Activated CD8-positive, alpha-beta memory T cell treated with anti-CD3 and anti-CD28 coated beads for 4 hours (primary cell): Measurements from ENCODE around the gene UTP4.
"Not testable (repeated sequence)": the region's sequence is repeated elsewhere in the genome, so short reads cannot be mapped to it uniquely, and the experiment has no call there.

Experiments used
- DNase-seq, 2 donors: peaks; one replicate each; pipeline ENCODE4 v3.0.0-alpha.2; 2020; ENCODE audit warnings: low read depth in 2 of 2

The UTP4 gene

GRCh38 chr16:69131167-69131838, 1.1 kb upstream of the UTP4 start:
- no peak for DNase-seq

DNA sequence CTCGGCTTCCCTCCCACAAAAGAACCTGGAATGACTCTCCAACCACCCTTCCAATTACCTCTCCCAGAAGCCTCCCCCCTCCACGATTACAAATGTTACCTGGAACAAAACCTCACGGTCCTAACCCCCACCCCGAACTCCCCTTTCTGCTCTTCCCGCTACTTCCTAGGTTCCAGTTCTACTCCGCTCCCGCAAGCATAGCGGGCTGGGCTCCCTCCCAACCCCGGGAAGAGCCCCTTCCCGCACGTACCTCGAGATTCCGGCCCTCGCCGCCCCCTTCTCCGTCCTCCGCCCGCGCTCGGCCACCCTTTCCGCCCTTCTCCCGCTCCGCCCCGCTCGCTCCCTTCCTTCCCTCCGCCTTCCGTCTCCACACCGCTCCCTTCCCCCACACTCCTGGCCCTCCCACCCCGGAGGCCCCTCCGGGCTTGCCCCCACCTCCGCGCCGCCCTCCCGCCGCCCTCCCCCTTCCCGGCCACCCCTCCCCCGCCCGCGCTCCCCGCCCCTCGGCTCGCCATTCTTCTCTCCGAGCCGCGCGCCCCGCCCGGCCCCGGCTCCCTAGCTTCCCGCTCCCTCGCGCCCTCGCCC, 518 bp upstream of the UTP4 start:
- peak; percentile 60 to 71 for DNase-seq

GRCh38 chr16:69133373-69133954, 1.0 kb downstream of the UTP4 start:
- no peak for DNase-seq

- no peak for DNase-seq
These were observed 6.2 kb downstream of the UTP4 start for GRCh38 chr16:69138608-69139007.

DNA sequence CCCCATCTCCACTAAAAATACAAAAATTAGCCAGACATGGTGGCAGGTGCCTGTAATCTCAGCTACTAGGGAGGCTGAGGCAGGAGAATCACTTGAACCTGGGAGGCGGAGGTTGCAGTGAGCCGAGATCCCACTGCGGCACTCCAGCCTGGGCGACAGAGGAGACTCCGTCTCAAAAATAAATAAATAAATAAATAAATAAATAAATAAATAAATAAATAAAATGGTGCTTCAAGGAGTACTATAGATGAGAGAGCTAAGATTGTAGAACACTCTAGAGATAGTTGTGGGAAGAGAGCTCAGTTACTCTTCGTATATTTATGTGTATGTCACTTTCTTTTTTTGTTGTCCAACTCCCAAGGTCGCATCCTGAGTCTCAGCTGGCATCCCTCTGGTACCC, 7.0 kb downstream of the UTP4 start:
- DNase-seq, result not testable (repeated sequence)

DNA sequence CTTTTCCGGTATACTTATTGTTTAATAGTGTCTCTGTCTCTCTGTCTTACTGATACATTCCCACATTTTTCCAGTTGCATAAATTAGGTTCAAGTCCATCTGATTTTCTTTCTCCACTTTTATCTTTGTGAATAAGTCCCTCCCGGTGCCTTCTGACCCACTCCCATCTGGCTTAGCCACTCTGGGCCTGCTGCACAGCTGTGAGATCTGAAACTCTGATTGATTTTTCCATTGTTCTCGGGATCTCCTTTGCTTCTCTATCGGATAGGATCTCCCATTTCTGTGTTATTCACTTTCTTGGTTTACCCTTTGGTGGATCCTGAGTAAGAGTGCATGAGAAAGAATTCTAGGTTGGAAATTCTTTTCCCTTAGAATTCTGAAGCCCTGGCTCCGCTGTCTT, 8.6 kb downstream of the UTP4 start:
- DNase-seq, result no peak

- no peak for DNase-seq
These were observed 9.5 kb downstream of the UTP4 start for GRCh38 chr16:69141936-69142335.

GRCh38 chr16:69143116-69143515, 10.7 kb downstream of the UTP4 start:
- no peak for DNase-seq

- no peak for DNase-seq
These were observed 13.2 kb downstream of the UTP4 start for GRCh38 chr16:69145658-69146057.

GRCh38 chr16:69149621-69150020, 17.2 kb downstream of the UTP4 start:
- not testable (repeated sequence) for DNase-seq

DNA sequence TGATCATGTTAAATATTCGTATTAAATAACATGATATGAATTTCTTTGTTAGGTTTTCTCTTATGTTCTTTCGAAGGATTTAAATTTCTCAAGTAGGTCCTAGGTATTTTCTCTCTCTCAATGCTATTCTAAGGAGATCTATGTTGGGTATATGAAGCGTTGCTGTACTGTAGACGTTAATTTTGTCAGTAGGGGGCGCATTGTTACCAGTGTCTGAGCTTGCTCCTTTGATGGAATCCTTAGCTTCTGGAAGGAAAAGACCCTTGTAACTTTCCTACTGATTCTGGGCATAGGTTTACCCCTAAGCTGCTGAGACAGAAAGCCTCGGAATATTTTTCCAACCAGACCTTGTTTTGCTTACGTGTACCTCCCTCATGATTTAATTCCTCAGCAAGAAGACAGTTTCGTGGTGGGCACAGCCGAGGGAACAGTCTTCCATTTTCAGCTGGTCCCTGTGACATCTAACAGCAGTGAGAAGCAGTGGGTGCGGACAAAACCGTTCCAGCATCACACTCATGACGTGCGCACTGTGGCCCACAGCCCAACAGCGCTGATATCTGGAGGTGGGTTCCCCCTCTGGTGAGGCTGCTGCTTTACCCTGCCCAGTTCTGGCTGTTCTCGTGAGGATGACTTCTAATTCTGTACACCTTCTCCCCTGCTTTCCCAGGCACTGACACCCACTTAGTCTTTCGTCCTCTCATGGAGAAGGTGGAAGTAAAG, 17.9 kb downstream of the UTP4 start:
- peak in 1 of 2 donors; percentile 24 for DNase-seq

GRCh38 chr16:69157196-69157595, 24.7 kb downstream of the UTP4 start:
- DNase-seq, result no peak

DNA sequence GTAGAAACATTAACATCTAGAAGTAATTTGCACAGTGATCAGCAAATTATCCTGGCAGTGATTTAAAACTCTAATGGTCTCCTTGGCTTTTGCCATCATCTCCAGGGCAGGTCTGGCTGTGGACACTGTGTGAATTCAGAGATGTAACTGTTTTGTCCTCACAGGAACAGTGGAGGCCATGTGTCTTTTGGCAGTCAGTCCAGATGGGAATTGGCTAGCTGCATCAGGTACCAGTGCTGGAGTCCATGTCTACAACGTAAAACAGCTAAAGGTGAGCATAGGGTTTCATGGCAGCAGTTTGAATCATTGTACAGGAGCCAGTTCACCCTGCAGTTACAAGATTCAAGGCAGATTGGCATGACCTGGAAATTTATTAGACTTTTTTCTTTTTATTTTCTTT, 27.7 kb downstream of the UTP4 start:
- DNase-seq, result no peak

DNA sequence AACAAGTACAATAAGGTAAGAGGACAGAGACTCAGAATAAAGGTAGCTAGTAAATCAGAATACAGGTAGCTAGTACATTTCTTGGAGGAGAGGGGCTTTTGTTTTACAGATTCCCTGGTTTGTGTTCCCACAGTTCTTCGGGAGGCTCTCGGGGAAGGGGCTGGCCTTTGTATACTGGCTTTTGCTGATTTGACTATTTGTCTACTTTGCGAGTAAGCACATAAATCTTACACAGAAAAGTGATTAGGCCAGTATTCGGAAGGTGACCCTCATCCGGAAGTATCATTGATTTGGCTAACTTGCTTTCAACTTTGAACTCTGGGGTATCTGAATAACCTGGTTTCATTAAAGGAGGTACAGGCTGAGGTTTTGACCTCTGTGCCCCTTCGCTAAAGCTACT, 33.1 kb downstream of the UTP4 start:
- DNase-seq, result no peak

- peak; percentile 48 to 74 for DNase-seq
These were observed 33.9 kb downstream of the UTP4 start for GRCh38 chr16:69166221-69166833.

DNA sequence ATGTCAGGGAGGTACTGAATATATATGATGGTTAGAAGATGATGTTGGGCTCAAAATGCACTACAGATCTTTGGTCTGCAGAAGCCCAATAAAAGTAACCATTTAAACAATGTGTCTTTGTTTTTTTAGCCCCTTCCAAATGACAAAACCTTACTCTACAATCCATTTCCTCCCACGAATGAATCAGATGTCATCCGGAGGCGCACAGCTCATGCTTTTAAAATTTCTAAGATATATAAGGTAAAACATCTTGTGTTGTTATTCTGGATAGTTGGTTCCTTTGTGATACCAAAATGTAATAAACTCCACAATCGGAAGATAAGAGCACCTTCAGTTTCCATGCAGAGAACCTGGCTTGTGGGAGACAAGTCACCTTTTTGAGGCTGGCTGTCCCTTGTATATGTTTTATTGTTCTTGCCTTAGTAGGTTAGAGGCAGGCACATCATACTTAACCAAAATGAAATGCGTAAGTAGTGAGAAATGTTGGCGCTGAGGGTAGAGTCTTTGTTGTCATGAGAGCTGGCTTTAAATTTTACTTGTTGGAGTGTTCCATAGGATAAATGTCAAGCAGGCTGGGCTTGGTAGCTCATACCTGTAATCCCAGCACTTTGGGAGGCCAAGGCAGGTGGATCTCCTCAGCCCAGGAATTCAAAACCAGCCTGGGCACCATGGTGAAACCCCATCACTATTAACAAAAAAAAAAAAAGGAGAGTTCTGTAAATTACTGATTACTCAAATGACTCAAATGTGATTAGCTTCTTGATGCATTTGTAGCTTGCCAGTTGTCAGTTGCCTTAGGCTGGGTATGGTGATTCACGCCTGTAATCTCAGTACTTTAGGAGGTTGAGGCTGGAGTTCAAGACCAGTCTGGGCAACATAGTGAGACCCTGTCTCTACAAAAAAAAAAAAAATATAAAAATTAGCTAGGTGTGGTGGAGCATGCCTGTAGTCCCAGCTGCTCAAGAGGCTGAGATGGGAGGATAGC, 34.8 kb downstream of the UTP4 start:
- no peak for DNase-seq

- no peak for DNase-seq
These were observed 36.6 kb downstream of the UTP4 start for GRCh38 chr16:69169051-69169450.

DNA sequence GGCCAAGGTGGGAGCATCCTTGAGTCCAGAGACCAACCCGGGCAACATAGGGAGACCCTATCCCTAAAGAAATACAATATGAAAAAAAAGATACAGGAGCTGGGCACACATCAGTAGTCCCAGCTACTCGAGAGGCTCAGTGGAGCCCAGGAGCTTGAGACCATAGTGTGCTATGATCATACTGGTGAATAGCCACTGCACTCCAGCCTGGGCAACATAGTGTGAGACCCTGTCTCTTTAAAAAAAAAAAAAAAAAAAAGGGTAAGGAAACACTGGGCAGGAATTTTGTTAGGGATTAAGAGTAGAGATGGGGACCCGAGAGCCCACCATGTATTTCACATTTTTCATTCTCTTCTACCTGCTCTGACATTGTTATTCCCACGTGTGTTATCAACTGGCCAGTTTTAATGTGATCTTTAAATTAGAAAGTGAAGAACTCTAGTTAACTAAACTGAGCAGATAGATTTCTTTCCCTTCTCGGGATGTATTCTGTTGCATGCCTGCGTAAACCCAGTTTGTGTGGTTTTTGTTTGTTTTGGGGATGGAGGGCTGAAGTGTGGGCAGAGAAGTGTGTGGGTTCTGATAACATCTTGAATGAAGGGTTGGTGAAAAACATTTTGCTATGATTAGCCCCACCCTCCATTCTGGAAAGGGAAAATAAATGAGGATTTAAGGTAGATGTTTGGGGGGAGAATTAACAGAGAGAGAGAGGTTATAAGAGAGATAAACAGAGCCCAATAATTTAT, 37.3 kb downstream of the UTP4 start:
- no peak for DNase-seq

DNA sequence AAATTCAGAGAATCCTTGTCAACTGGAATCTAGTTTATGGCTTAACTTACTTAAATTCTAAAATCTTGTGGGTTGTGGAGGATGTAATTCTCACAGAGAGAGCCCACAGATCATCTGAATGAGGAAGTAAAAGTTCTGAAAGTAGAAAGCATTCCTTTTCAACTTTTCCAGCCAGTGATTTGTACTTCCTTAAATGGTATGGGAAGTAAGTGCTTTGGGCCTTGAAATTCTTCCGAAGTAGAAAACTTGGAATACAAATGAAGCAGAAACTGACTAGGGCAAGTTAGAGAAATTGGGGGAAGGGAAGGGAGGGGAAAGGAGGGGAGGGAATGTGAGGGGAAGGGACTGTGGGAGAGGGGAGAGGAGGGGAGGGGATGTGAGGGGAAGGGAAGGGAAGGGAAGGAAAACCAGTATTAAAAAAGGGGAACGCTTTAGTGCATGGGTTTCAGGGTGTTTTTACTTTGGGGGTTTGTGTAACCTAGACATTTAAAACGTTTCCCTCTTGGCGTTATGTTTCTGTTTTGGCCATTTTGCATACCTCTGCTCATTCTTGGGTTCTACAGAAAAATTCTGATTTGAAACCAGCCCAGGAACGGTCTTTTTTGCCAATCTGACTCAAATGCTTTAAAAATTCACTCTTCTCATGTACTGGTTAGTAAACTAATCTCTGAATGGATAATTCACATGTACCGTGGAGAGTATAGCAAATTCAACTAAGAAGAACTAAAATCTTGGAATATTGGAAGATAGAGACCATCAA, 39.1 kb downstream of the UTP4 start:
- DNase-seq, result no peak
